Activated T-cell treated with anti-CD3 and anti-CD28 coated beads for 1 hour (primary cell): ENCODE data around the gene SLC24A2.

ENCODE experiments used
- DNase-seq: peaks from one replicate; pipeline ENCODE4 v3.0.0-alpha.2; 2020; ENCODE audit warnings: low read depth

The SLC24A2 gene

GRCh38 chr9:19757745-19758144 lies 31.1 kb downstream of the SLC24A2 start:
- DNase-seq, result no peak

GRCh38 chr9:19754921-19755320 lies 33.9 kb downstream of the SLC24A2 start:
- no peak for DNase-seq

- DNase-seq, result no peak
These were observed 40.3 kb downstream of the SLC24A2 start for GRCh38 chr9:19748278-19749126.

- DNase-seq, result no peak
These were observed 42.6 kb downstream of the SLC24A2 start for GRCh38 chr9:19746223-19746622.

GRCh38 chr9:19741178-19741577 lies 47.7 kb downstream of the SLC24A2 start:
- no peak for DNase-seq
